ENCODE results near the gene GADD45B. TPM values are rescaled to one million over a fixed set of nuclear protein-coding genes. Genes with fewer than 3 reads are reported as not detected.

GADD45B gene
- polyA plus RNA-seq, 3 donors: 67.4 to 505 (median 76.2) TPM

DNA sequence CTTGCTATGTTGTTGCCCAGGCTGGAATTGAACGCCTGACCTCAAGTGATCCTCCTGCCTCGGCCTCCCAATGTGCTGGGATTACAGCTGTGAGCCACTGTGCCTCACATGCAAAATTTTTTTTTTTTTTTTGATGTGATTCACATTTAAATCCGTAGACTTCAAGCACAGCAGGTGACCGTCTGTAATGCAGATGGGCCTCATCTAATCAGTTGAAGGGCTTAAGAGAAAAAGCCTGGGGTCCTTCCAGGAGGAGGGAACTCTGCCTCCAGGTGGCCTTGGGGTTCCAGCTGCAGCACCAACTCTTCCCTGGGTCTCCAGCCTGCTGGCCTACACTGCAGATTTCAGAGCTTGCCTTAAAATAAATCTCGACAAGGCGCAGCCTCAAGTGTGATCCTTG, 43.6 kb downstream of the GADD45B start:
- TF ChIP-seq, protein P1, sequence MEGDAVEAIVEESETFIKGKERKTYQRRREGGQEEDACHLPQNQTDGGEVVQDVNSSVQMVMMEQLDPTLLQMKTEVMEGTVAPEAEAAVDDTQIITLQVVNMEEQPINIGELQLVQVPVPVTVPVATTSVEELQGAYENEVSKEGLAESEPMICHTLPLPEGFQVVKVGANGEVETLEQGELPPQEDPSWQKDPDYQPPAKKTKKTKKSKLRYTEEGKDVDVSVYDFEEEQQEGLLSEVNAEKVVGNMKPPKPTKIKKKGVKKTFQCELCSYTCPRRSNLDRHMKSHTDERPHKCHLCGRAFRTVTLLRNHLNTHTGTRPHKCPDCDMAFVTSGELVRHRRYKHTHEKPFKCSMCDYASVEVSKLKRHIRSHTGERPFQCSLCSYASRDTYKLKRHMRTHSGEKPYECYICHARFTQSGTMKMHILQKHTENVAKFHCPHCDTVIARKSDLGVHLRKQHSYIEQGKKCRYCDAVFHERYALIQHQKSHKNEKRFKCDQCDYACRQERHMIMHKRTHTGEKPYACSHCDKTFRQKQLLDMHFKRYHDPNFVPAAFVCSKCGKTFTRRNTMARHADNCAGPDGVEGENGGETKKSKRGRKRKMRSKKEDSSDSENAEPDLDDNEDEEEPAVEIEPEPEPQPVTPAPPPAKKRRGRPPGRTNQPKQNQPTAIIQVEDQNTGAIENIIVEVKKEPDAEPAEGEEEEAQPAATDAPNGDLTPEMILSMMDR (IDR thresholded peaks at IDR 0.05): no peak
- Histone ChIP-seq H3K4me2 (replicated peaks; ENCODE audit: extremely low read depth, low read length, poor library complexity, severe bottlenecking) (no peak overlapping the region), H3K9ac (ENCODE audit: insufficient read depth, low read length, poor library complexity, severe bottlenecking) (no peak overlapping the region), H4K20me1 (ENCODE audit: insufficient read depth, low read length) (no peaks in the 10 kb centered on the region), H3K9me3 (replicated peaks in 1 of 2; ENCODE audit: control insufficient read depth in 1 of 2, insufficient read depth in 1 of 2, low read length in 2 of 2) (no peaks in the 10 kb centered on the region), H3K27ac (ENCODE audit: low read depth in 1 of 2, low read length in 2 of 2) (no peak overlapping the region), H2AFZ (ENCODE audit: insufficient read depth, low read depth, low read length, poor library complexity, severe bottlenecking) (no peak overlapping the region), H3K27me3 (ENCODE audit: control insufficient read depth in 2 of 2, insufficient read depth in 2 of 2, low read length in 2 of 2) (no peaks in the 10 kb centered on the region), H3K4me3 (replicated peaks in 1 of 3; ENCODE audit: low read depth in 2 of 3, low read length in 3 of 3) (no peak overlapping the region), H3K36me3 (replicated peaks in 1 of 2; ENCODE audit: control insufficient read depth in 1 of 2, insufficient read depth in 2 of 2, low read length in 2 of 2) (no peaks in the 10 kb centered on the region), H3K4me1 (ENCODE audit: control insufficient read depth in 1 of 2, insufficient read depth in 2 of 2, low read length in 2 of 2) (no peaks in the 10 kb centered on the region), H3K79me2 (ENCODE audit: insufficient read depth, low read length) (no peaks in the 10 kb centered on the region)
- H3K27me3 Mint-ChIP-seq (ENCODE audit: low read depth in 3 of 3): peaks cover 0 to 2% (median 0%) of the 10 kb centered on the region in 3 donors
- H3K4me1 Mint-ChIP-seq: no peaks in the 10 kb centered on the region
- DNase-seq: no peak
- no peak overlapping the region for H3K4me3 Mint-ChIP-seq
- H3K27ac Mint-ChIP-seq: no peak overlapping the region
- intact Hi-C loops (cut with micrococcal nuclease): no loop called here
- 80% methylated on average over 5 of the region's 6 CpGs for WGBS (ENCODE audit: insufficient coverage)
- H3K9me3 Mint-ChIP-seq: peaks cover 0 to 2% (median 0%) of the 10 kb centered on the region in 7 donors
- peaks cover 0 to 2% of the 10 kb centered on the region in 2 donors for H3K36me3 Mint-ChIP-seq

DNA sequence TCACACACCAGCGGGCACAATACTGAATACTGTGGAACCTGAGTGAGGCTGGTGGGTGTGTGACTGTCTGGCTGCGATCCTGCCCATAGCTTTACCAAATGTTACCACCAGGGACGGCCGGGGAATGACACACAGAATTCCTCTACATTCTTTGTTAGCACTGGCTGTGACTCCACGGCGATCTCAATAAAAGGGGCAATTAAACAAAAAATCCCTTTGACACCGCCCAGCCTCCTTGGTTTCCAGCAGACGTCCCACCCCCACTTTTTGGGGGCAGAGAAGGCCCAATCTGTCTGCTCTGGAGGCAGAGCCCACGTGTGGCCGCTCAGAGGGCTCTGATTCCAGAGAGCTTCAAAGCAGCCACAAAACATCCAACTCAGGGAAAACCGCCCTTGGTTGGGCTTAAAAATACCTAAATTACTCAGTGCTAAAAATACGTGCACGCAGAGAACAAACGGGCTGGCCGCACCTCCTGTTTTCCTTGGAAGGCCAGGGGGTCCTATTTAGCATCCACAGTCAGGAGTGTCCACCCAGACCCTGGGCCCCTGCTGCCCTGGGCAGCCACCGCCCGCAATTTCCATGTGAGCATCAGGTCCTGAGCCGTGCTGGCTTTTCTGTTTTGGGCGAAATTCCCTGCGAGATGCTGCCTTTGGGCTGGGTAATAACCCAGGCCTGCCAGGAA, 47.8 kb downstream of the GADD45B start:
- Mint-ChIP-seq H3K27me3 (ENCODE audit: low read depth in 3 of 3) (no peaks in the 10 kb centered on the region), H3K36me3 (peaks cover 0 to 2% of the 10 kb centered on the region in 2 donors), H3K27ac (no peak overlapping the region), H3K9me3 (peaks cover 0 to 5% (median 0%) of the 10 kb centered on the region in 7 donors), H3K4me1 (no peaks in the 10 kb centered on the region), H3K4me3 (no peak overlapping the region)
- H3K9me3 ChIP-seq (replicated peaks in 1 of 2; ENCODE audit: control insufficient read depth in 1 of 2, insufficient read depth in 1 of 2, low read length in 2 of 2): no peaks in the 10 kb centered on the region
- H4K20me1 ChIP-seq (ENCODE audit: insufficient read depth, low read length): no peaks in the 10 kb centered on the region
- no peak overlapping the region for H2AFZ ChIP-seq (ENCODE audit: insufficient read depth, low read depth, low read length, poor library complexity, severe bottlenecking)
- H3K79me2 ChIP-seq (ENCODE audit: insufficient read depth, low read length): no peaks in the 10 kb centered on the region
- H3K4me2 ChIP-seq (replicated peaks; ENCODE audit: extremely low read depth, low read length, poor library complexity, severe bottlenecking): no peak overlapping the region
- H3K27me3 ChIP-seq (ENCODE audit: control insufficient read depth in 2 of 2, insufficient read depth in 2 of 2, low read length in 2 of 2): no peaks in the 10 kb centered on the region
- H3K36me3 ChIP-seq (replicated peaks in 1 of 2; ENCODE audit: control insufficient read depth in 1 of 2, insufficient read depth in 2 of 2, low read length in 2 of 2): no peaks in the 10 kb centered on the region
- intact Hi-C loops (cut with micrococcal nuclease): no loop called here
- 92% methylated on average over 16 of the region's 20 CpGs for WGBS (ENCODE audit: insufficient coverage)
- no peak overlapping the region for H3K27ac ChIP-seq (ENCODE audit: low read depth in 1 of 2, low read length in 2 of 2)
- no peak overlapping the region for H3K4me3 ChIP-seq (replicated peaks in 1 of 3; ENCODE audit: low read depth in 2 of 3, low read length in 3 of 3)
- no peak overlapping the region for H3K9ac ChIP-seq (ENCODE audit: insufficient read depth, low read length, poor library complexity, severe bottlenecking)
- TF ChIP-seq, protein P1 (IDR thresholded peaks at IDR 0.05): no peak
- no peaks in the 10 kb centered on the region for H3K4me1 ChIP-seq (ENCODE audit: control insufficient read depth in 1 of 2, insufficient read depth in 2 of 2, low read length in 2 of 2)
- DNase-seq: no peak

All from CD14-positive monocyte (primary cell).